ENCODE measurements around the gene EXOC6B. TPM values are rescaled to one million over a fixed set of nuclear protein-coding genes. Genes with fewer than 3 reads are reported as not detected.

The EXOC6B gene
- polyA plus RNA-seq: 1 to 10 TPM; 3.2 to 8.2 (median 8.0) TPM

DNA sequence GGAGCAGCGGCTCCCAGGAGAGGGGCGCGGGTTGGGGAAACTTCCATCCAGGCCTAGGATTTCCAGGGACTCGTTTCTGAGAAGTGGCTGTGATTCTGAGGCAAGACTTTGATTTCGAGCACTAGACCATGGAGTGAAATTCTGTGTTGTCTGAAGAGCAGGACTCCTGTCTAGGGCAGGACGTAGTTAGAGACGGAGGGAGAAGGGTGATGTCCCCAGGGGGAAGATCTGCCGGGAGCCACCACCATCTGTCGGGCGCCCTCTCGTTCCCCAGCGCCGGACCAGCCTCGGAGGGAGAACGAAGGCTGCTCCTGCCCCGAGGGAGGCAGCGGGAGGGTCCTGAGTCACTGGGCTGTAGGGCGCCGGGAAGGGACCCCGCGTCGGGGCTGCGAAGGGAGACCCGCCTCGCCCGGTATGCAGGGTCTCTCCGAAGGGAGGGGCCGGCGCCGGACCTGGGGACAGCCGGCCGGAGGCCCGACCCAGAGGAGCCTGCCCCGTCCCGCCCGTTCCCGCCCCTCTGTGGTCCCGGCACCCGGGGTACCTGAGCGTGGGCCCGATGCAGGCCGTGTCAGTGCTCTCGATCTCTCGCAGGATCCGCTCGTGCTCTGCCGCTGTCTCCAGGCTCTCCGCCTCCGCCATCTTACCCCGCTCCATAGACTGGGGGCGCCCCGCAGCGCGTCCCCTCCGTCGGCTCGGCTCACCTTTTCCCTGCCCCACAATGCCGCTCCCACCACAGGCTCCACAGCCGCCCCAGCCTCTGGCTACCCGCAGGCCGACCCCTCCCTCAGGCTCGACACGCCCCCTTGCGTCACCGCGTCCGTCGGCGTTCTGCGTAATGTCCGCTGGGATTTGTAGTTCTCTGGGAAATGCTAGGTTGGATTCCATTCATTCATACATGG is at the start of gene EXOC6B:
Gene EXOC6B (minus strand): TSS at position 777 of the 899 bp plus-strand sequence.
- no peak within 1 kb of the TSS for H3K27ac ChIP-seq (ENCODE audit: low read depth, low read length)
- WGBS, 3 donors: 1% methylated on average over 42 to 71 of the region's 71 CpGs

DNA sequence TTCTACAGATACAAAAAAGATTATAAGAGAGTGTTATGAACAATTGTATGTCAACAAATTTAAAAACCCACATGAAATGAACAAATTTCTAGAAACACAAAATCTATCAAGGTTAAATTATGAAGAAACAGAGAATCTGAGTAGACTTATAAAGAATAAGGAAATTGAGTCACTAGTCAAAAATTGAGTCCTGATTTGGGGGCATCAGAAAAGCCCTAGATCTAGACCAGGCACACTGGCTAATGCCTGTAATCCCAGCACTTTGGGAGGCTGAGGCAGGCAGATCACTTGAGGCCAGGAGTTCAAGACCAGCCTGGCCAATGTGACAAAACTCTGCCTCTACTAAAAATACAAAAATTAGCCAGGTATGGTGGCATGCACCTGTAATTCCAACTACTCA is 46.0 kb upstream of the EXOC6B start:
- no peak overlapping the region for H3K27ac ChIP-seq (ENCODE audit: low read depth, low read length)

DNA sequence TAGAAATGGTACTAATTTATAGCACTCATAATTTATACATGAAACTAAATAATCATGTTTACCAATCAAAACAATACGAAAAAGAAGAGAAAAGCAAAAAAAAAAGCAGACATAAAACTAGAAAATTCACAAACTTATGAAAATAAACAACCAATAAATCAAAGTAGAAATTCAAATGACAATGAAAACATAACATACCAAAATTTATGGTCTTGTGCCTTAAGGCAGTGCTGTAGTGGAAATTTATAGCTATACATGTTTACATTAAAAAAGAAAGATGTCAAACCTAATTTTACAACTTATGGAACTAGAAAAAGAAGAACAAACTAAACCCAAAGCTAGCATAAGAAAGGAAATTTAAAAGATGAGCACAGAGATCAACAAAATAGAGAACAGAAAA is 45.2 kb upstream of the EXOC6B start:
- 51 to 58% (median 54%) methylated on average over 1 of the region's 1 CpG for WGBS, 3 donors
- H3K27ac ChIP-seq (ENCODE audit: low read depth, low read length): no peak overlapping the region

DNA sequence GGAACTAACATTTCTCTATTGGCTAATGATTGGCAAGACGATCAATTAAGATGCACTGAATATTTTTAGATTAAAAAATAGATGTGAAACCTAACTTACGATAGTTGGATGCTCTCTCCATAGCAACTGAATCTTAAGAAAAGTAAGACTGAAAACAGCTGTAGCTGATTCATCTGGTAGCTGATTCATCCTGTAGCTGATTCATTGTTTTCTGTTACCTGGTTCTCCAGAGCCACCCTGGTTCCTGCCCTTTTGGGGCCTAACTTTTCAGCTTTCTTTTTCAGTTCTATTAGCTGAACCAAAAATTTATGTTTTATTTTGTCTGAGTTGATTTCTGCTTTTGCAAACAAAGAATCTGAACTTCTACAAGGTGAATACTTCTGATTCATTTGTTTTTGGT is 38.7 kb upstream of the EXOC6B start:
- 37 to 60% (median 57%) methylated on average over 2 of the region's 2 CpGs for WGBS, 3 donors
- H3K27ac ChIP-seq (ENCODE audit: low read depth, low read length): no peak overlapping the region

DNA sequence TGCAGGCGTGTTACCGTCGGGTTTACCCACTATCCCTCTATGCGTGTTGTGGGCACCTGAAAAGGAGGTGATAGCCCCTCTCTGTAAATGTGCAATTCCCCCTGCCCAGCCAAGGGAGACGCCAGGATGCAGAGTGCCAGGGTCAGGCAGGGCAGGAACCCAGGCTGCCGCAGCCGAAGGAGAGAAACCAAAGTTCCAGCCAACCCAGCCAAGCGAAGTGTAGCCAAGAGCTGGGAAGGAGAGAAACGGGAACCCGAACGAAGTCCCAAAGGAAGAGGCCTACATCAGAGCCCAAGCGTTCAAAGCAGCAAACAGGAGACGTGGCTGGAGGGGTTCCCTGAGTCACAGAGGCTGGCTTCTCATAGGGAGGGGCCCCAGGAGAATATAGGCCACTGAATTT is 37.2 kb upstream of the EXOC6B start:
- 36 to 48% (median 46%) methylated on average over 13 of the region's 13 CpGs for WGBS, 3 donors
- H3K27ac ChIP-seq (ENCODE audit: low read depth, low read length): no peak overlapping the region

DNA sequence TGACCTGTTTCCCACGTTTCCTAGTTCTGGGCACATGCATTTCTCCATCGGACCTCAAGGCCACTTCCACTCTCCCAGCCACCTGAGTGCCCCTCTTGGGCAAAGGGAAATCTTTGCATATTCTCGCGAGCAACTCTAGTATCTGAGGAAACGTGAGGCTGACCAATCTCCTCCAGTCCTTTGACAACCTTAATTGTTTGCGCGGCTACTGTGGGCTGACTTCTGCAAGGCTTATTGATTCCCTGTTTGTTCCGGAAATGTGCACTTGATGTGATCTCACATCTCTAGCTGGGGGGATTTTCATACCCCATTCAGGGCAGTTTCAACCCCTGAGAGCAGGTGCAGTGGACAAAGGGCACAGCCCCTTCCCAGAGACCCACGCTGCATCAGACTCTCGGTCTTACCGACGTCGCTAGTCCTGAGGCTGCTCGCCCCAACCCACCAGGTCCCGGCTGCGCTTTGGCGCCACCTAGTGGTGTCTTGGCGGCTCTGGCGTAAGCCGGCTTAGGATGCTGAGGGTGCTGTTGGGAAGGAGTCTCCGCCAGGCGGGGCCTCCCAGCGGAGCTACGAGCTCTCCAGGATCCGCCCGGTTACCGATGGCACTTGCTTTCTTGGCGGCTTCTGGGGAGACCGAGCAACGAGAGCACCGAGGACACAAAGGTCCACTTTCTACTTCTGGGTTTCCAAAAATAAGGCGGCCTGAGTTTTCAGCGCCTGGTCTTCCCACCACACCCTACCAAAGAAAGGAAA is 36.6 kb upstream of the EXOC6B start:
- no peak overlapping the region for H3K27ac ChIP-seq (ENCODE audit: low read depth, low read length)
- 3 to 6% (median 4%) methylated on average over 33 of the region's 33 CpGs for WGBS, 3 donors

DNA sequence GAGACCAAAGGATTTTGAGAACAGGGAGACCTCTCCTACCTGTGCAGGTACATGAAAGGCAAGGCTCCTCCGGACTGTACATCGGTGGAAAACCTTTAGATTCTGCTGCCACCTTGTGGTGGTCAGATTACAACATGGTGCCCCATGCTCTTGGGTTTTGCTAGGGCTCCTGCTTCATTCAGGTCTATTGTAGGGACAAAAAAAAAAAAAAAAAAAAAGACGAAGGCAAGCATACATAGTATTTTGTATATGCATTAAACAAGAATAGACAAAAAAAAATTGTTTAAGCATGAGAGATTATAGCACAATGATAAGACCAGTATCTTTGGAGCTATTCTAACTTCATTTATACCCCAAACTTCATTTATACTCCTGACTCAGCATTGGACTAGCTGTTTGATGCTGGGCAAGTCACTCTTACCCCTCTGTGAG is 34.0 kb upstream of the EXOC6B start:
- H3K27ac ChIP-seq (ENCODE audit: low read depth, low read length): no peak overlapping the region
- WGBS, 3 donors: 1 to 3% (median 2%) methylated on average over 3 of the region's 3 CpGs

DNA sequence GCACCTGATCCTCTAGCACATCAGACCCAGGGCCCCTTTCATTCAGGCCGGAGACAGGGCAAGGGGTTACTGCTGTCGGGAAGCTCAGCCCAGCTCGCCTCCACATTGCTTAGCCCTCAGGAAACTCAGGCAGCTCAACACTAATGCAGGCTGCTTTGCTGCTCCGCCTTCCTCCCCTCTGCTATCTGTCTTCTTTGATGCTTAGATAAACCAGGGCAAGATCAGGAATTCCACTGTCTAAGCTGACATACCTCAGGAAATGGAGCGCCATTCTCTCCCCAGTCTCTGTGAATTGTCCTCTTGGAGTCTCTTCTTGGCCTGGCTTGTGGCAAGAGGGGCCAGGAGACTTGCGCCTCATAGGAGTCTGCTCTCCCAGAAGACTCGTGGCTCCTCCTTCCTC is 25.5 kb upstream of the EXOC6B start:
- whole genome bisulfite sequencing, 3 donors: 60 to 64% (median 61%) methylated on average over 7 of the region's 7 CpGs
- no peak overlapping the region for H3K27ac ChIP-seq (ENCODE audit: low read depth, low read length)

DNA sequence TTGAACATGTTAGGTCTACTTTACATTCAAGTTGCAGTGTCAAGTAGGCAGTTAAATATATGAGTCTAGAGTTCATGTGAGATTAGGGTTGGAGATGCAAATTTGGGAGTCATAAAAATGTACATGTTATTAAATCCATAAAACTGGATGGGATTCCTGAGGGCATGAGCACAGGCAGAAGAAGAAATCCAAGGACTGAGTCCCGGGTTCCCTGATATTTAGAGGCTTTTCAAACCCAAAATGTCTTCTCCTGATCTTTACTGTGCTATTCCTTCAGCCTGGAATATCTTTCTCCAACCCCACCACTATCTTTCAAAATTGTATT is 23.3 kb upstream of the EXOC6B start:
- no peak overlapping the region for H3K27ac ChIP-seq (ENCODE audit: low read depth, low read length)
- 33 to 90% (median 78%) methylated on average over 1 of the region's 1 CpG for WGBS, 3 donors

DNA sequence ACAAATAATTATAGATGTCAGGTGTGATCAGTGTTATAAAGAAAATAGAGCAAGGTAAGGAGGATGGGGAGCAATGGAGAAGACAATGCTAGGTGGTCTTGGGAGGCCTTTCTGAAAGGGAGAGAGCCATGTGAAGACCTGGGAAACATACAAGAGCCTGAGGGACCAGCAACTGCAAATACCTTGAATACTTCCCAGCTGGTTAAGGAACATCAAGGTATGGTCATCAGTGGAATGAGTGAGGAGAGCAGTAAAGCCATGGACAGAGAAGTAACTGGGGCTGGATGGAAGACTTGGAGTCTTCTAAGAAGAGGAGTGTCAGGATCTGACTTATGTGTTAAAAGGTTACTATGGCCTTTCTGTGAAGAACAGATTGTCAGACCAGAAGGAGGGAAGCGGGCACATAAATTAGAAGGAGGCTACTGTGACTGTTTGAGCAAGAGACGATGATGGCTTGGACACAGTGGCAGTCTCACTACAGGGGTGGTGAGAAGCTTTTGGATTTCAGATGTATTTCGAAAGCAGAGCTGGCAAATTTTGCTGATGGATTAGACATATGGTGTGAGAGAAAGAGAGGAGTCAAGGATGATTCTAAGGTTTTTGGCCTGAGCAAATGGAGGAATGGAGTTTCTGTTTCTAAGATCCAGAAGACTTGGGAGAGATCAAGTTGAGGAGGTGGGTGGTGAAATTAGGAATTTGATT is 22.8 kb upstream of the EXOC6B start:
- WGBS, 3 donors: 85 to 92% (median 90%) methylated on average over 3 of the region's 3 CpGs
- H3K27ac ChIP-seq (ENCODE audit: low read depth, low read length): no peak overlapping the region

DNA sequence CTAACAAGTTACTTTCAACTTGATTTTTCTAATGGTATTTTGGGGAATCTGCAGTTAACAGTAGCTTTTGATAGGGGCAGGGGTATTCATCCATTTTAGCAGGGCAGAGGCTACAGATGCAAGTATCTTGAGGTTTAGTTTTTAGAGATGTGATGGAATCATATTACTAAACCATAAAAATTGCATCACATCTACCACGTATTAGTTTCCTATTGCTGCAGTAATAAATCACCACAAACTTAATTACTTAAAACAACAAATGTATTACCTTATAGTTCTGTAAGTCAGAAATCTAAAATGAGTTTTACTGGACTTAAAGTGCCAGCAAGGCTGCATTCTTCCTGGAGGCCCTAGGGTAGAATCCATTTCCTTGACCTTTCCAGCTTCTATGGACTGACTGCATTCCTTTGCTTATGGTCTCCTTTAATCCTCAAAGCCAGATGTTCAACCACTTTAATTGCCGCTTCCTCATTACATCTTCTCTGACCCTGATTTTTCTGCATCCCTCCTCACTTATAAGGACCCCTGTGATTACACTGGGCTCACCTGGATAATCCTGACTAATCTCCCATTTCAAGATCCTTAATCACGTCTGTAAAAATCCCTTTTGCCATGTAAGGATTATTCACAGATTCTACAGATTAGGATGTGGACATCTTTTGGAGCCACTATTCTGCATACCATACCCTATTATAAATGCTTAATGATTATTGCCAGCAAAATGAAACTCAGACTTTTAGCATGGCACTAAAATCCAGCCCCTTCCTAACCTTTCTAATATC is 21.9 kb upstream of the EXOC6B start:
- WGBS, 3 donors: 57 to 58% (median 58%) methylated on average over 3 of the region's 3 CpGs
- no peak overlapping the region for H3K27ac ChIP-seq (ENCODE audit: low read depth, low read length)

DNA sequence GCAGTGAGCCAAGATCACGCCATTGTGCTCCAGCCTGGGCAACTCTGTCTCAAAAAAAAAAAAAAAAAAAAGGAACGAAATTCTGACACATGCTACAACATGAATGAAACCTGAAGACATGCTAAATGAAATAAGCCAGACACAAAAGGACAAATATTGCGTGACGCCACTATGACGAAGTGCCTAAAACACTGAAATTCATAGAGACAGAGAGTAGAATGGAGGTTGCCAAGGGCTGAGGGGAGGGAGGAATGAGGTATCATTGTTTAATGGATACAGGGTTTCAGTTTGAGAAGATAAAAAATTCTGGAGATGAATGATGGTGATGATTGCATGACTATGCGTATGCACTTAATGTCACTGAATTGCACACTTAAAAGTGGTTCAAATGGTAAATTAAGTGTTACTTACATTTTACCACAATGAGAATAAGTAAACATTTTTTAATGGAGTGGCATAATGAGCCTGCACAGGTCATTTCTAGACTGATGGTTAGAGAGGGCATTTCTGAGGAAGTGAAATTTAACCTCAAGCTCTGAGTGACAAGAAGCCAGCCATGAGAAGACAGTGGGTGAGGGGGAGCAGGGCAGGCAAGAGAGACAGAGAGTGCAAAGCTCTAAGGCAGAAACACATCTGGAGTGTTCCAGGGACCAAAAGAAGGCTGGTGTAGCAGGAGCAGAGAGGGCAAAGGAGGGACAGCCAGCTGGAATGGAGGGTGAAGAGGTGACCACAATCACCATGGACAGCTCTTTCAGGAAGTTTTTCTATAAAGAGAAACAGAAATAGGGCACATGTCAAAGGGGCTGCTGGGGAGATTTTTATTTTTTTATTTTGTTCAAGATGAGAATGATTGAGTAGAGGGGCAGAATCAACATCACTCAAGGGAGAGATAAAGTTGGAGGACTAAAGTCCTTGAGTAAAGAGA is 20.6 kb upstream of the EXOC6B start:
- H3K27ac ChIP-seq (ENCODE audit: low read depth, low read length): no peak overlapping the region
- 79 to 90% (median 85%) methylated on average over 6 of the region's 6 CpGs for WGBS, 3 donors

DNA sequence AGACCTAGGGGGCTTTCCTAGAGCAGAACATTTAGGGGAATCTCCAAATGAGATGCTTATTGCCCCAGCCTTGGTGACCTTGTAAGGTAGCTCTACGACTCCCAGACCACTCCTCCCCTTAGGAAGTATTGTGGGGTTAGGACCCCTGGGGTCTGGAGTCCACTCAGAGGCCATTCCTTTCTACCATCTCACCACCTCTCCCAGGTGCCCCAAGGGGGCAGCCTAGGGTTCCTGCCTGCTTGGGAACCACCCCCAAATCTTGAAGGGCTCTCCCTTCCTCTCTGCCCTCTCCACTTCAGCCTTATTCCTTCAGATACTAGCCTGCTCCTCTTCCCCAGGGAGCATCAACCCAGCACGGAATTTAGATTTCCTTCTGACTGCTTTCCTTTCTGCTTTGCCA is 17.5 kb upstream of the EXOC6B start:
- H3K27ac ChIP-seq (ENCODE audit: low read depth, low read length): no peak overlapping the region
- WGBS, 3 donors: 54 to 72% (median 71%) methylated on average over 2 of the region's 2 CpGs

DNA sequence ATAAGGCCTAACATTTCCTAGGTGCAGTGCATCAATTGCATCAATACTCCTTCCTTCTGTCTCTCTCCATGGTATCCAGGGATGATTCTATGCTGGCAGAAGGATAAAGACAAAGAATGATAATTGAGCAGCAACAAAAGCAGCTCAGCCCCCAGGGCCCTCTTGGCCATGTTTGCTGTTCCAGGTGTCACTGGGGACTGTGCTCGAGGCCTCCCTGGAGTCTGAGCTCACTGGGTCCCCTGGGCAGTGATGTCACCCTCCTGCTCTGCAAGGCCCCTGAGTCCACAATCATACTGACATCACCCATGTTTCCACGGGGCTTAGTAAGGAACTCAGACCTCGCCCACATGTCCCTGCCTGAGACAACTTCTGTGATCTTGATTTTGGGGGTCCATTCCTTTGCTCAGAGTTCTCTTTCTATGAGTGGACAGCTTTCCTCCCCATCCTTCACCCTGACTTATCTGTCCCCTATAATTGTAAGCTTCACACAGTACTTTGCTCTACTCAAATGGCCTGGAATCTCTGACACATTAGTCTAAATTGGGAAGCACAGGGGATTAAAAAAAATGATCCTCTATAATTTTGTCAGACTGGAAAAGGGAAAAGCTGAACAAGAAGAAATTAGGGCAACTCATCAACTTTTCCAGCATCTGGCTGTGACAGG is 15.8 kb upstream of the EXOC6B start:
- WGBS, 3 donors: 69 to 84% (median 69%) methylated on average over 3 of the region's 3 CpGs

DNA sequence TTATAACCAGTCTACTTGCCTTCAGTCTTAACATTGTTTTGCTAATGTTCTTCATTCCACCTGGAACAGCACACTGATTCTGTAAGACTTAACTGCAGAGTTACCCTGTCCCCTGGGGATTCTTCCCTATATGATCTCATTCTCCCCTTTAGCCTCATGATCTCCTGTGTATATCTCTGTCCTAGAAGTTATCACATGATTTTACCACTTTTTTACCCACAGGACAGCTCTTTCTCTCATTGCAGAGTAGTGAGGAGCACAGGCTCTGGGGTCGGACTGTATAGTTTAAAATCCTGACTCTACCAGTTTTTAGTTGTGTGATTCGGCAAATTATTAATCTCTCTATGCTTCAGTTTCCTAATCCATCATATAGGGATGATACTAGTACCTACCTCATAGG is 14.2 kb upstream of the EXOC6B start:
- WGBS, 3 donors: 88 to 95% (median 93%) methylated on average over 2 of the region's 2 CpGs
- H3K27ac ChIP-seq (ENCODE audit: low read depth, low read length): no peak overlapping the region

More for the DNA sequence above, 15.8 kb upstream of the EXOC6B start:
- no peak overlapping the region for H3K27ac ChIP-seq (ENCODE audit: low read depth, low read length)

DNA sequence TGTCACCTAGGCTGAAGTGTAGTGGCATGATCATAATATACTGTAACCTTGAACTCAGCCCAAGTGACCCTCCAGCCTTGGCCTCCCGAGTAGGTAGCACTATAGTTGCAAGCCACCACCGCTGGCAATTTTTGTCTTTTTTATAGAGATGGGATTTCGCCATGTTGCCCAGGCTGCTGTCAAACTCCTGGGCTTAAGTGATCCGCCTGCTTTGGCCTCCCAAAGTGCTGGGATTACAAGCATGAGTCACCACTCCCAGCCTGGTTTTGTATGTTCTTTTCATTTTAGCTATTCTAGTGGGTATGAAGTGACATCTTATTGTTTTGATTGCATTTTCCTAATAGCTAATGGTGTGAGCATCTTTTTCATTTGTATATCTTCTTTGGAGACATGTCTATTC is 11.3 kb upstream of the EXOC6B start:
- 71 to 88% (median 79%) methylated on average over 4 of the region's 4 CpGs for WGBS, 3 donors
- no peak overlapping the region for H3K27ac ChIP-seq (ENCODE audit: low read depth, low read length)

DNA sequence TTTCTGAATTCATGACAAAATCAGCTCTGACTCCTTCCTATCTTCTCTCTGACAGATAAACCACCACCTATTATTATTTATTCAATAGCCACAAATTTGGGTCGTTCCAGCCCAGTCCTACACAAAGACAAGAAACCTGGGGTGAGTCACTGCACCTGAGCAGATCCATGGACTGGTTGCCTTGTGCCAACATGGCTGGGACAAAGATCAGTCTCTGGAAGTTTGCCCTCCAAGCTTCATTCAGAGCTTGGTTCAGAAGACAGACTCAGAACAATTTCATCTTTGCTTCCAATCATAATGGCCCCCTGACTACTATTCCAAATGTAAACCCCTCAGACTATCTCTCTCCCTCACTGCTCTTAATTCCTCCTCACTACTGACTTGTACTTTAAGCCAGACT is 9.6 kb upstream of the EXOC6B start:
- WGBS, 3 donors: 60 to 85% (median 78%) methylated on average over 1 of the region's 1 CpG
- H3K27ac ChIP-seq (ENCODE audit: low read depth, low read length): no peak overlapping the region

All from adipose tissue (tissue), 3 donors.